Measurements from ENCODE around the gene KIAA1755. TPM values are rescaled to one million over a fixed set of nuclear protein-coding genes. Genes with fewer than 3 reads are reported as not detected.

The KIAA1755 gene
- total and polyA plus RNA-seq, 10 donors: 0.51 to 7.3 (median 4.7) TPM

GRCh38 chr20:38220587-38221118, 39.9 kb downstream of the KIAA1755 start:
- WGBS, 5 donors: 65 to 81% (median 70%) methylated on average over 11 of the region's 11 CpGs
- DNase-seq: peak; percentile 41

GRCh38 chr20:38219006-38219950, 41.3 kb downstream of the KIAA1755 start:
- no peaks in the 10 kb centered on the region for H3K9me3 ChIP-seq
- H3K27me3 ChIP-seq (replicated peaks in 1 of 7): no peaks in the 10 kb centered on the region
- H3K4me1 ChIP-seq: peaks cover 0 to 13% (median 6%) of the 10 kb centered on the region in 6 donors
- no peak overlapping the region for H3K4me3 ChIP-seq
- no peak overlapping the region for H3K27ac ChIP-seq
- no peaks in the 10 kb centered on the region for H3K36me3 ChIP-seq
- WGBS, 5 donors: 82 to 92% (median 90%) methylated on average over 17 to 19 of the region's 19 CpGs
- peak; percentile 61 for DNase-seq
- intact Hi-C loops (cut with DNase I; ENCODE audit: low total_unique reads): no loop called here
- TF ChIP-seq POLR2A (IDR thresholded peaks at IDR 0.05) (no peak), POLR2AphosphoS5 (IDR thresholded peaks at IDR 0.05) (no peak), CTCF (IDR thresholded peaks at IDR 0.05 in 8 of 11, conservative IDR thresholded peaks at IDR 0.05 in 3 of 11) (no peak)

More at GRCh38 chr20:38220587-38221118, 39.9 kb downstream of the KIAA1755 start:
- H3K4me1 ChIP-seq: peaks cover 0 to 19% (median 6%) of the 10 kb centered on the region in 6 donors
- no peaks in the 10 kb centered on the region for H3K27me3 ChIP-seq (replicated peaks in 1 of 7)
- no peak overlapping the region for H3K27ac ChIP-seq
- H3K9me3 ChIP-seq: no peaks in the 10 kb centered on the region
- H3K4me3 ChIP-seq: peak overlapping the region in 2 of 8 donors; percentile 1 to 32
- intact Hi-C loops (cut with DNase I; ENCODE audit: low total_unique reads): loop anchor here (5.0 kb wide), 3 partner anchors 148 to 658 kb away; no protein-coding TSS in a partner anchor
- no peak for TF ChIP-seq CTCF (IDR thresholded peaks at IDR 0.05 in 8 of 11, conservative IDR thresholded peaks at IDR 0.05 in 3 of 11)
- TF ChIP-seq POLR2A (IDR thresholded peaks at IDR 0.05): no peak
- TF ChIP-seq POLR2AphosphoS5 (IDR thresholded peaks at IDR 0.05): no peak
- H3K36me3 ChIP-seq: no peaks in the 10 kb centered on the region

- TF ChIP-seq POLR2AphosphoS5 (IDR thresholded peaks at IDR 0.05) (no peak), CTCF (IDR thresholded peaks at IDR 0.05 in 8 of 11, conservative IDR thresholded peaks at IDR 0.05 in 3 of 11) (no peak), POLR2A (IDR thresholded peaks at IDR 0.05) (no peak)
- no peak overlapping the region for H3K27ac ChIP-seq
- peak; percentile 39 for DNase-seq
- no peaks in the 10 kb centered on the region for H3K36me3 ChIP-seq
- H3K4me1 ChIP-seq: peaks cover 0 to 10% (median 6%) of the 10 kb centered on the region in 6 donors
- no peaks in the 10 kb centered on the region for H3K27me3 ChIP-seq (replicated peaks in 1 of 7)
- H3K4me3 ChIP-seq: no peak overlapping the region
- intact Hi-C loops (cut with DNase I; ENCODE audit: low total_unique reads): no loop called here
- WGBS, 5 donors: 87 to 95% (median 90%) methylated on average over 7 of the region's 7 CpGs
- no peaks in the 10 kb centered on the region for H3K9me3 ChIP-seq
Observed at GRCh38 chr20:38218566-38218885, 42.0 kb downstream of the KIAA1755 start.

All from spleen (tissue), 11 donors.